ENCODE results near the gene GNPDA1.

DNA sequence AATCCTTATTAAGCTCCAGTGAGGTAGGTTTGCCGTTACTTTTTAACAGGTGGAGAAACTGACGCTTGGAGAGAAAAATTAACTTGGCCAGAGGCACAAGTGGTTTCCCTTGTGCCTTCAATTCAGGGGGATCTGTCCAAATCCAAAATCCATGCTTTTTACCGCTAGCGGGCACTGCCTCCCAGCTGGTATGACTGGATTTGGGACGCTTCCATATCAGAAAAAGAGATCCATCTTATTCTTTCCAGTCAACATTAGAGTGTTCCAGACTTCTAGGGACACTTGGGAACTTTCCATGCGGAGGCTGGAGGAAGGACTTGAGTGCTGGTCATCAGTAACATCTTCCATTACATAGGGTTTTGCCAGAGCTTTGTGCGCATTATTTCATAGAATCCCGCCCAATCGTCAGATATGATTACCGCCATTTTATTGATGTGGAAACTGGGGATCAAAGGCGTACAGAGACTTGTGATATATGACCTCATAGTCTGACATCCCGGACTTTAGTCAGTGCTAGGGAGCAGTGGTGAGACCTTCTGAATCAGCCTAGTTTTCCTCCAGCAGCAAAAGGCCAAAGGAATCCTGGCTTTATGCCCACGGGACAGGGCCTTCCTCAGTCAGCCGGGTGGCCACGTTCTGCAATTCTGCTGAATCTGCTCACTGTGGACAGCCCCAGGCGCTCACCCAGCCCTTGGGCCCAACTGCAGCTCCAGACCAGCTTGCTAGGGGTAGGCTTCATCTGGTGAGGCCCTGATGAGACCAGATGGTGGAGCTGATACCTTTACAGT, 1.1 kb upstream of the GNPDA1 start:
- no peak for TF ChIP-seq BDP1 (IDR thresholded peaks at IDR 0.05; ENCODE audit: insufficient read depth, insufficient read length)
- TF ChIP-seq JUND (IDR thresholded peaks at IDR 0.05; ENCODE audit: borderline replicate concordance, low read depth, low read length), result no peak
- no peak for TF ChIP-seq JUND (tag; IDR thresholded peaks at IDR 0.05; ENCODE audit: borderline replicate concordance, low read depth, low read length)
